Adrenal gland (tissue), 12 donors: Measurements from ENCODE around the gene HOXB8. TPM values are rescaled to one million over a fixed set of nuclear protein-coding genes. Genes with fewer than 3 reads are reported as not detected.

Experiments used
- DNase-seq, 7 donors: peaks; one replicate each; pipeline ENCODE4 v3.0.0-alpha.2; 2019 to 2020
- H3K27ac ChIP-seq, 5 donors: fragments of 200-600 bp; sonication (generic) in 4 of 5; 1 replicate in 3 of 5; 2 replicates in 2 of 5; pipeline versions ENCODE4 v1.5.1 to v1.8.0; 2016 to 2020; ENCODE audit warnings: mild to moderate bottlenecking in 1 of 5
- H3K27me3 ChIP-seq: fragments of 200-600 bp; 2 replicates; pipeline ENCODE4 v1.8.0; 2021
- H3K36me3 ChIP-seq, 2 donors: fragments of 200-600 bp; replicated peaks in 1 of 2; 1 replicate in 1 of 2; 2 replicates in 1 of 2; pipeline versions ENCODE4 v1.5.1 to v1.8.0; 2018 to 2022
- H3K4me1 ChIP-seq, 2 donors: fragments of 200-600 bp; replicated peaks in 1 of 2; 1 replicate in 1 of 2; 2 replicates in 1 of 2; pipeline versions ENCODE4 v1.5.1 to v1.8.0; 2018 to 2021
- H3K4me3 ChIP-seq, 4 donors: fragments of 200-600 bp; sonication (generic) in 3 of 4; one replicate each; pipeline ENCODE4 v1.5.1; 2016 to 2018
- H3K9me3 ChIP-seq, 3 donors: fragments of 200-600 bp; sonication (generic) in 1 of 3; replicated peaks in 1 of 3; 1 replicate in 2 of 3; 2 replicates in 1 of 3; pipeline versions ENCODE4 v1.5.1 to v1.8.0; 2016 to 2021
- POLR2A ChIP-seq, 2 donors: fragments of 450-650 bp; IDR thresholded peaks; one replicate each; pipeline ENCODE4 v1.6.1; 2017; ENCODE audit warnings: antibody characterized with exemption in 2 of 2, mild to moderate bottlenecking in 2 of 2, moderate library complexity in 1 of 2
- WGBS, 4 donors: extraction: QIAGEN DNeasy Blood & Tissue Kit in 2 of 4; methylation state at CpG; one replicate each; pipeline versions ENCODE4 v1.1.5 to v1.1.7; 2013 to 2017; 5-methylcytosine and 5-hydroxymethylcytosine counted together
- intact Hi-C, 2 donors: fragments of 100-400 bp; cut with DNase I; formaldehyde crosslinking; loops; one replicate each; pipeline versions ENCODE4 v1.14.1 to v1.15.0; 2022 to 2023
- polyA plus RNA-seq, 3 donors: library from polyadenylated mRNA; stranded (reverse); fragments of 200-250 nt in 2 of 3; fragments of 350-450 nt in 1 of 3; fragmentation: Illumina TruSeq in 1 of 3; extraction: RNeasy Lipid Tissue Mini Kit (QIAGEN cat#74804) in 1 of 3; gene quantifications; one replicate each; pipeline ENCODE4 v1.2.3, GENCODE V29; 2013 to 2014
- total RNA-seq, 9 donors: library from RNA; depleted of rRNA in 4 of 9; stranded (reverse); fragments of >200 nt in 4 of 9; fragments of 120-200 nt in 1 of 9; fragmentation: NEBNext Ultra II Directional in 1 of 9; extraction: Animal tissue kit (Norgen Biotek cat#: 25700) in 1 of 9; gene quantifications; one replicate each; pipeline versions ENCODE4 v1.1.0 to v1.2.4, GENCODE V29; 2013 to 2023
- TF ChIP-seq, protein P1 (sequence below), 6 experiments: fragments of 450-650 bp in 4 of 6; fragments of 200-600 bp in 2 of 6; sonication (generic) in 1 of 6; IDR thresholded peaks; 1 replicate in 5 of 6; 2 replicates in 1 of 6; pipeline versions ENCODE4 v1.5.1 to v1.8.0; 2016 to 2021; ENCODE audit warnings: antibody characterized with exemption in 6 of 6, mild to moderate bottlenecking in 2 of 6, moderate library complexity in 1 of 6
- donor health status: healthy with polysubstance abuse.
- donor health status: Bipolar disorder and iron deficiency.
- donor health status: DM: yes; HTN: yes; CAD: no.
- donor health status: DM: no; HTN: no; CAD: no.
- donor health status: DM: no; HTN: no; CAD: no.
- donor health status: DM: yes; HTN: yes; CAD: no.

Gene HOXB8
- total and polyA plus RNA-seq, 12 donors, result 0.72 to 13.3 (median 5.9) TPM

DNA sequence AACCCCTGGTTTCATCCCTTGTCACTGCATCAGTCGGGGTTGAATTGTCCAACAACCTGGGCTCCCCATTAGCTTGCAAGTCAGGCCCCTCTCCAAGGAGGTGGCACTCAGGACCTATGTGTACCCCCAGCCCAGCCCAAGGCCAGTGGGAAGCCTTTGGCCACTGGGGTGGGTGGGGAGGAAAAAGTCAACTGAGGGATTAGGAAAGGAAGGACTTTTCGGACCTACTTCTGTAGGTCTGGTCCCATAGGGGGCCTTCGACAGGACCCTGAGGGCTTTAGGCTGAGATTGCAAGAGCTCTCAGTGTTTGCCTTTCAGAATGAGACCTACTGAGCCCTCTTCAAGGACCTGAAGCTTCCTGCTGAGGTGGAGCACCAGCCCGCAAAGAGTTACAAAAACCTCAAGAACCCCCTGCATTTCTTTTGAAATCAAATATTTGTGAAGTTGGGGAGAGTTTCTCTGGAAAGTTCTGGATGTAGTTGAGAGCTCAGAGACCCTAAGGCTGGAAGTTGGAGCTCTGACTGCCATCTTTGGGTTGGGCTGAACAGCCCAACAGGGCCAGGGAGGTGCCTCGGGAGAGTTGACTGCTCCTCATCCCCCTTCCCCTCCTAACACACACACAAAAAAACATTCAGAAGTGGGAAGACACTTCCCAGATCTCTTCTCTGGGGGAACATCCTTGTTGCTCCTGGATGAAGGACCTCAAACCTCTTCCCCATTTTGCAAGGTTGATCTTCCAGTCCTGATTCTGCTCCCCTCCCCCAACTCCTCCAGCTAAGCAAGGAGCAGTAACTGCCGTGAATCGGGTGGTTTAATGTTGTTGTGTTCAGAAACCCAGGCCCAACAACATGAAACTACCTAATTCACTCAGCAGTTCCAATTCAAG is 16.8 kb upstream of the HOXB8 start:
- WGBS, 4 donors, result 44 to 68% (median 57%) methylated on average over 6 to 7 of the region's 7 CpGs
- intact Hi-C loops, result no loop called here
- Histone ChIP-seq H3K4me3 (no peak overlapping the region), H3K27ac (no peak overlapping the region), H3K36me3 (no peaks in the 10 kb centered on the region), H3K27me3 (peaks cover 99% of the 10 kb centered on the region), H3K9me3 (no peaks in the 10 kb centered on the region), H3K4me1 (peaks cover 0 to 4% of the 10 kb centered on the region in 2 donors)
- no peak for TF ChIP-seq POLR2A (IDR thresholded peaks at IDR 0.05)
- TF ChIP-seq, protein P1, sequence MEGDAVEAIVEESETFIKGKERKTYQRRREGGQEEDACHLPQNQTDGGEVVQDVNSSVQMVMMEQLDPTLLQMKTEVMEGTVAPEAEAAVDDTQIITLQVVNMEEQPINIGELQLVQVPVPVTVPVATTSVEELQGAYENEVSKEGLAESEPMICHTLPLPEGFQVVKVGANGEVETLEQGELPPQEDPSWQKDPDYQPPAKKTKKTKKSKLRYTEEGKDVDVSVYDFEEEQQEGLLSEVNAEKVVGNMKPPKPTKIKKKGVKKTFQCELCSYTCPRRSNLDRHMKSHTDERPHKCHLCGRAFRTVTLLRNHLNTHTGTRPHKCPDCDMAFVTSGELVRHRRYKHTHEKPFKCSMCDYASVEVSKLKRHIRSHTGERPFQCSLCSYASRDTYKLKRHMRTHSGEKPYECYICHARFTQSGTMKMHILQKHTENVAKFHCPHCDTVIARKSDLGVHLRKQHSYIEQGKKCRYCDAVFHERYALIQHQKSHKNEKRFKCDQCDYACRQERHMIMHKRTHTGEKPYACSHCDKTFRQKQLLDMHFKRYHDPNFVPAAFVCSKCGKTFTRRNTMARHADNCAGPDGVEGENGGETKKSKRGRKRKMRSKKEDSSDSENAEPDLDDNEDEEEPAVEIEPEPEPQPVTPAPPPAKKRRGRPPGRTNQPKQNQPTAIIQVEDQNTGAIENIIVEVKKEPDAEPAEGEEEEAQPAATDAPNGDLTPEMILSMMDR (IDR thresholded peaks at IDR 0.05), result no peak
- no peak for DNase-seq

DNA sequence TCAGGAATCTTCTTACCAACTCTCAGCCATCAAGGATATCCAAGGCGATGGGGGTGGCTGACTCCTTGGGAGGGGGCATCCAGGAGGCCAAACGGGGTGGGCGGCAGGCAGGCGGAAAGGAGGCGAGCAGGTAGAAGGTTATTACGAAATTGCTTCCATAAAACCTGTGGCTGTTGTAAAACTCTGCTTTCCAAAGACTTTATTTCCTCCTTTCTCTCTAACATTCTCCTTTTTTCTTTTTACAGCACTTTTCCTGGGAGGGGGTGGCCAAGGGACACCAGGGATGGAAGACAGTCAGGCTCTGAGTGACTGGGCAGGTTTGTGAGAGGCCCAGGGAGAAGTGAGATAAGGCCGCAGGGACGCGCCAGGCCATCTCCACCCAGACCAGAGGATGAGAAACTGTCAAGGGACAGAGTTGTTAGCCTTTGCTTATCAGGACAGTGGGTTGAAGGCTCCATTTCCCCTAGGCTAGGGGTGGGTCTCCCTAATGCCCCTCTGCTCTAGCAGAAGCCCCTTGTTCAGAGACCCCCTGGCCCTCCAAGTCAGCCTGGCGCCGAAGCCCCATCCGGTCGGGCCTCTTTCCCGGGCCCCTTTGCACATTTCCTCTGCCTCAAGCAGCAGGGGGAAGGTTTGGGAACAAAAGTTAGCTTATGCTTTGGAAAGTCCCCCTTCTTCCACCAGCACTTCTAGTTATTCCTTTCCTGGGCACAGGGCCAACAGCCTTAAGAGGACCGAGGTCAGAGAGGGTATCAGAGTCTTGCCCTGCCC is 16.0 kb upstream of the HOXB8 start:
- no peak for DNase-seq
- peaks cover 5 to 7% of the 10 kb centered on the region in 2 donors for H3K4me1 ChIP-seq
- no peaks in the 10 kb centered on the region for H3K36me3 ChIP-seq
- H3K27me3 ChIP-seq, result peaks cover 99% of the 10 kb centered on the region
- no peak overlapping the region for H3K4me3 ChIP-seq
- intact Hi-C loops, result no loop called here
- H3K27ac ChIP-seq, result no peak overlapping the region
- no peak for TF ChIP-seq POLR2A (IDR thresholded peaks at IDR 0.05)
- TF ChIP-seq, protein P1 (IDR thresholded peaks at IDR 0.05), result no peak
- 40 to 43% (median 42%) methylated on average over 13 to 15 of the region's 15 CpGs for WGBS, 4 donors
- H3K9me3 ChIP-seq, result no peaks in the 10 kb centered on the region

DNA sequence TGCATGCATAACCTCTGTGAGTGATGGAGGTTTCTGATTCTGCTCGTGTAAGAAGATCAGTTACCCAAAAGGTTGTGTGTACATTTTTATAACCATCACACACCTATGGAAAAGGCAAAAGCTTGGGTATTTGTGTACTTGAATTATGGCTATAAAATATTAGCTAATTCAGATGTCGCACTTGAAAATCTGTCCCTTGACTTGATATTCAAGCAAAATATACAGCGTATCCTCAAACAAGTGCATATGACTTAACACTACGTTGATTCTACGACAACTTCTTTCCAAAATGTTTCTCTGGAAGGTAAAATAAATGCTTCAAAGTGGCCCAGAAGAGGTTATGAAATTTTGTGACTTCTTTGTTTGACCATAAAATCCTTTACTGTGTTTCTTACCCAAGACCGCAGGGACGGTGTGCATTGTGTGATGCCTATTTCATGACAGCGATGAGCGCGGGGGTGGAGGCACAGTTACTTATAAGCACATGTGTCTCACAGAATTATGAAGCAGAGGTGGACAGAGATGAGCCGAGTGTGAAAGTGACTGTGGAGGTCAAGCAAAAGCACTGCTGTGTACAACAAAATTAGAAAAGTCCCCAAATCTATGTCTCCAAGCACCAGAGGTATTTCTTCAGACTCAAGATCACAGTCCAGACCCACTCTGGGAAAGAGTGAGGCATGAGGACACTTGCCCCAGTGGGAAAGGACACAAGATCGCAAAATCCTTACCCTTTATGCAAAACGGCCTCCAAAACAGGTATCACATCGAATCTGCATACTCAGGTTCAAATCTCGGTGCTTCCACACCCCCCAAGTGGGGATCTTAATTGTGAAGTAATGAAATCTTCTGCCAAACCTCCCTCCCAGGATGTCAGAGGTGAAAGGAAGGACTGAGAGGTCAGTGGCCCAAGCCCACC is 15.2 kb upstream of the HOXB8 start:
- H3K4me3 ChIP-seq, result no peak overlapping the region
- peaks cover 13 to 16% of the 10 kb centered on the region in 2 donors for H3K4me1 ChIP-seq
- no peak overlapping the region for H3K27ac ChIP-seq
- H3K9me3 ChIP-seq, result no peaks in the 10 kb centered on the region
- WGBS, 4 donors, result 45 to 51% (median 49%) methylated on average over 15 of the region's 15 CpGs
- DNase-seq, result no peak
- intact Hi-C loops, result no loop called here
- TF ChIP-seq, protein P1 (IDR thresholded peaks at IDR 0.05), result no peak
- TF ChIP-seq POLR2A (IDR thresholded peaks at IDR 0.05), result no peak
- H3K36me3 ChIP-seq, result no peaks in the 10 kb centered on the region
- H3K27me3 ChIP-seq, result peaks cover 99% of the 10 kb centered on the region
